Measurements from ENCODE around the gene ZNF397.
A peak's percentile ranks its signal among the peaks of the same experiment; 100 is the strongest.

Gene ZNF397

GRCh38 chr18:35289293-35289692, 48.5 kb downstream of the ZNF397 start:
- Histone ChIP-seq H3K9ac (ENCODE audit: low read length) (peak overlapping the region; percentile 97), H3K4ac (ENCODE audit: low read depth in 1 of 2, low read length in 2 of 2) (peak overlapping the region in 1 of 2 experiments; percentile 5), H2BK15ac (ENCODE audit: low read depth, poor library complexity, severe bottlenecking) (no peak overlapping the region), H2AFZ (ENCODE audit: low read depth, low read length) (peak overlapping the region; percentile 57), H2BK5ac (ENCODE audit: low read depth, low read length, poor library complexity, severe bottlenecking) (no peak overlapping the region), H3K18ac (ENCODE audit: low read depth in 1 of 2, low read length in 2 of 2) (peak overlapping the region; percentile 25 to 72), H3K9me3 (ENCODE audit: control insufficient read depth, low read length) (peaks cover 48% of the 10 kb centered on the region), H3K4me3 (ENCODE audit: insufficient read depth in 1 of 2, low read depth in 1 of 2, low read length in 2 of 2) (peak overlapping the region in 1 of 2 experiments; percentile 97), H2BK12ac (ENCODE audit: low read length in 2 of 2) (peak overlapping the region in 1 of 2 experiments; percentile 47), H4K8ac (ENCODE audit: low read length) (no peak overlapping the region), H2BK120ac (ENCODE audit: low read depth, low read length) (no peak overlapping the region), H3K4me1 (ENCODE audit: control insufficient read depth, insufficient read depth, low read depth, low read length) (peaks cover 4% of the 10 kb centered on the region), H3K14ac (ENCODE audit: low read length in 2 of 2) (no peak overlapping the region), H3K27me3 (ENCODE audit: control insufficient read depth in 1 of 2, insufficient read depth in 1 of 2, low read length in 2 of 2) (no peaks in the 10 kb centered on the region), H3K4me2 (ENCODE audit: low read length, poor library complexity, severe bottlenecking) (peak overlapping the region; percentile 87), H2AK5ac (ENCODE audit: low read length, severe bottlenecking) (peak overlapping the region; percentile 55), H4K91ac (ENCODE audit: low read length) (no peak overlapping the region), H3K36me3 (ENCODE audit: control insufficient read depth in 1 of 2, insufficient read depth in 2 of 2, low read depth in 1 of 2, low read length in 2 of 2) (peaks cover 12 to 37% of the 10 kb centered on the region in 2 experiments), H3K79me1 (replicated peaks; ENCODE audit: low read length, poor library complexity, severe bottlenecking) (peaks cover 32% of the 10 kb centered on the region), H3K27ac (ENCODE audit: low read length, poor library complexity, severe bottlenecking) (no peak overlapping the region), H3K23ac (ENCODE audit: low read length in 2 of 2) (no peak overlapping the region)
- WGBS: 54% methylated on average over 6 of the region's 6 CpGs
- DNase-seq: peak; percentile 12

GRCh38 chr18:35289727-35290093, 48.9 kb downstream of the ZNF397 start:
- Histone ChIP-seq H4K91ac (ENCODE audit: low read length) (no peak overlapping the region), H3K14ac (ENCODE audit: low read length in 2 of 2) (no peak overlapping the region), H2AK5ac (ENCODE audit: low read length, severe bottlenecking) (peak overlapping the region; percentile 67), H3K79me1 (replicated peaks; ENCODE audit: low read length, poor library complexity, severe bottlenecking) (peaks cover 30% of the 10 kb centered on the region), H3K36me3 (ENCODE audit: control insufficient read depth in 1 of 2, insufficient read depth in 2 of 2, low read depth in 1 of 2, low read length in 2 of 2) (peaks cover 8 to 37% of the 10 kb centered on the region in 2 experiments), H3K9ac (ENCODE audit: low read length) (peak overlapping the region; percentile 97), H3K18ac (ENCODE audit: low read depth in 1 of 2, low read length in 2 of 2) (peak overlapping the region in 1 of 2 experiments; percentile 82), H3K4me2 (ENCODE audit: low read length, poor library complexity, severe bottlenecking) (peak overlapping the region; percentile 87), H4K8ac (ENCODE audit: low read length) (peak overlapping the region; percentile 80), H2BK12ac (ENCODE audit: low read length in 2 of 2) (no peak overlapping the region), H2BK5ac (ENCODE audit: low read depth, low read length, poor library complexity, severe bottlenecking) (no peak overlapping the region), H3K27me3 (ENCODE audit: control insufficient read depth in 1 of 2, insufficient read depth in 1 of 2, low read length in 2 of 2) (no peaks in the 10 kb centered on the region), H3K23ac (ENCODE audit: low read length in 2 of 2) (no peak overlapping the region), H3K4me1 (ENCODE audit: control insufficient read depth, insufficient read depth, low read depth, low read length) (peaks cover 4% of the 10 kb centered on the region), H3K4ac (ENCODE audit: low read depth in 1 of 2, low read length in 2 of 2) (peak overlapping the region in 1 of 2 experiments; percentile 5), H3K9me3 (ENCODE audit: control insufficient read depth, low read length) (peaks cover 48% of the 10 kb centered on the region), H3K27ac (ENCODE audit: low read length, poor library complexity, severe bottlenecking) (peak overlapping the region; percentile 52), H2BK15ac (ENCODE audit: low read depth, poor library complexity, severe bottlenecking) (peak overlapping the region; percentile 67), H2AFZ (ENCODE audit: low read depth, low read length) (no peak overlapping the region), H3K4me3 (ENCODE audit: insufficient read depth in 1 of 2, low read depth in 1 of 2, low read length in 2 of 2) (peak overlapping the region; percentile 79 to 97), H2BK120ac (ENCODE audit: low read depth, low read length) (no peak overlapping the region)
- WGBS: 15% methylated on average over 4 of the region's 8 CpGs
- no peak for DNase-seq

GRCh38 chr18:35290094-35290735, 49.4 kb downstream of the ZNF397 start, which contains the start of gene ZSCAN30:
ZSCAN30 (minus strand) TSS chr18:35290229; CDS start chr18:35264352, 25,877 bp downstream.
- peak; percentile 95 for DNase-seq
- Histone ChIP-seq H3K9ac (ENCODE audit: low read length) (peak within 1 kb of the TSS; percentile 97), H2BK120ac (ENCODE audit: low read depth, low read length) (no peak within 1 kb of the TSS), H4K8ac (ENCODE audit: low read length) (peak within 1 kb of the TSS; percentile 87), H3K79me1 (replicated peaks; ENCODE audit: low read length, poor library complexity, severe bottlenecking) (peaks cover 32% of the 10 kb centered on the region), H3K4me3 (ENCODE audit: insufficient read depth in 1 of 2, low read depth in 1 of 2, low read length in 2 of 2) (peak within 1 kb of the TSS; percentile 79 to 97), H2BK12ac (ENCODE audit: low read length in 2 of 2) (peak within 1 kb of the TSS in 1 of 2 experiments; percentile 48), H2BK15ac (ENCODE audit: low read depth, poor library complexity, severe bottlenecking) (peak within 1 kb of the TSS; percentile 67), H2AK5ac (ENCODE audit: low read length, severe bottlenecking) (peak within 1 kb of the TSS; percentile 67), H3K14ac (ENCODE audit: low read length in 2 of 2) (no peak within 1 kb of the TSS), H4K91ac (ENCODE audit: low read length) (peak within 1 kb of the TSS; percentile 78), H3K9me3 (ENCODE audit: control insufficient read depth, low read length) (peaks cover 48% of the 10 kb centered on the region), H2AFZ (ENCODE audit: low read depth, low read length) (peak within 1 kb of the TSS; percentile 72), H3K23ac (ENCODE audit: low read length in 2 of 2) (no peak within 1 kb of the TSS), H3K4me1 (ENCODE audit: control insufficient read depth, insufficient read depth, low read depth, low read length) (peaks cover 4% of the 10 kb centered on the region), H3K27ac (ENCODE audit: low read length, poor library complexity, severe bottlenecking) (peak within 1 kb of the TSS; percentile 89), H3K36me3 (ENCODE audit: control insufficient read depth in 1 of 2, insufficient read depth in 2 of 2, low read depth in 1 of 2, low read length in 2 of 2) (peaks cover 10 to 41% of the 10 kb centered on the region in 2 experiments), H2BK5ac (ENCODE audit: low read depth, low read length, poor library complexity, severe bottlenecking) (no peak within 1 kb of the TSS), H3K27me3 (ENCODE audit: control insufficient read depth in 1 of 2, insufficient read depth in 1 of 2, low read length in 2 of 2) (no peaks in the 10 kb centered on the region), H3K4me2 (ENCODE audit: low read length, poor library complexity, severe bottlenecking) (peak within 1 kb of the TSS; percentile 87), H3K4ac (ENCODE audit: low read depth in 1 of 2, low read length in 2 of 2) (peak within 1 kb of the TSS in 1 of 2 experiments; percentile 40), H3K18ac (ENCODE audit: low read depth in 1 of 2, low read length in 2 of 2) (peak within 1 kb of the TSS; percentile 79 to 90)
- under 1% methylated on average over 41 of the region's 41 CpGs for WGBS

DNA sequence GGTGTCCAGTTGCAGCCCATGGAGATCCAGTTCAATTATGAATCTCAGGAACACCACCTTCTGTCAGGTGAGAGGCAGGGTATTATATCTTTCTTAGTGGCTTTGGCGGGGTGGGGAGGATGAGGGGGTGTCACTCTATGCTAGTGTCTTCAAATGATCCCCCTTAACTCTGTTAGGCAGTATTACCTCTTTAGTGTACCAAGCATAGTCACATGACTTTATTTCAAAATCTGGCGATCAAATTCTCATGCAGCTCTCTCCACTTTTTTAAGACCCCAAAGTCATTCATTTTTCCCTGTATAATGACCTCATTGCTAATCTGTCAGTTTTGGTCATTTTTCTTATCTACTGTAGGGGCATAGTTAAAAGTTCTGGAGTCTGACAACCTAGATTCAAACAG, 50.3 kb downstream of the ZNF397 start:
- Histone ChIP-seq H2BK120ac (ENCODE audit: low read depth, low read length) (no peak overlapping the region), H2AK5ac (ENCODE audit: low read length, severe bottlenecking) (no peak overlapping the region), H3K36me3 (ENCODE audit: control insufficient read depth in 1 of 2, insufficient read depth in 2 of 2, low read depth in 1 of 2, low read length in 2 of 2) (peaks cover 16 to 50% of the 10 kb centered on the region in 2 experiments), H3K4ac (ENCODE audit: low read depth in 1 of 2, low read length in 2 of 2) (no peak overlapping the region), H3K14ac (ENCODE audit: low read length in 2 of 2) (no peak overlapping the region), H2BK5ac (ENCODE audit: low read depth, low read length, poor library complexity, severe bottlenecking) (no peak overlapping the region), H3K18ac (ENCODE audit: low read depth in 1 of 2, low read length in 2 of 2) (no peak overlapping the region), H2BK12ac (ENCODE audit: low read length in 2 of 2) (peak overlapping the region in 1 of 2 experiments; percentile 48), H4K8ac (ENCODE audit: low read length) (no peak overlapping the region), H3K4me3 (ENCODE audit: insufficient read depth in 1 of 2, low read depth in 1 of 2, low read length in 2 of 2) (peak overlapping the region in 1 of 2 experiments; percentile 97), H3K4me2 (ENCODE audit: low read length, poor library complexity, severe bottlenecking) (peak overlapping the region; percentile 73), H3K4me1 (ENCODE audit: control insufficient read depth, insufficient read depth, low read depth, low read length) (peaks cover 4% of the 10 kb centered on the region), H3K9ac (ENCODE audit: low read length) (peak overlapping the region; percentile 97), H3K79me1 (replicated peaks; ENCODE audit: low read length, poor library complexity, severe bottlenecking) (peaks cover 40% of the 10 kb centered on the region), H3K9me3 (ENCODE audit: control insufficient read depth, low read length) (peaks cover 48% of the 10 kb centered on the region), H2AFZ (ENCODE audit: low read depth, low read length) (no peak overlapping the region), H3K27me3 (ENCODE audit: control insufficient read depth in 1 of 2, insufficient read depth in 1 of 2, low read length in 2 of 2) (no peaks in the 10 kb centered on the region), H4K91ac (ENCODE audit: low read length) (no peak overlapping the region), H3K27ac (ENCODE audit: low read length, poor library complexity, severe bottlenecking) (no peak overlapping the region), H2BK15ac (ENCODE audit: low read depth, poor library complexity, severe bottlenecking) (no peak overlapping the region), H3K23ac (ENCODE audit: low read length in 2 of 2) (no peak overlapping the region)
- DNase-seq: no peak
- 100% methylated on average over 2 of the region's 2 CpGs for WGBS

Data from mesenchymal stem cell (in vitro differentiated cells and primary cell).